Activated CD4-positive, alpha-beta T cell treated with anti-CD3 and anti-CD28 coated beads for 36 hours (primary cell): Measurements from ENCODE around the gene PLXNC1. TPM values are rescaled to one million over a fixed set of nuclear protein-coding genes. Genes with fewer than 3 reads are reported as not detected.
A peak's percentile ranks its signal among the peaks of the same experiment; 100 is the strongest.

Experiments
- ATAC-seq: fragments of 200-7000 bp; cut with Tn5 transposase; one replicate; pipeline ENCODE4 v1.10.0; 2021; ENCODE audit warnings: mild to moderate bottlenecking, moderate library complexity
- CTCF ChIA-PET: fragments of 350-600 bp; sonication (Branson Sonifier 250); formaldehyde crosslinking; loops from one replicate; lab custom pipeline; 2021; ENCODE audit warnings: antibody characterized with exemption; lab: Charles Lee
- POLR2A ChIA-PET: fragments of 350-600 bp; sonication (Branson Sonifier 250); formaldehyde crosslinking; loops from one replicate; lab custom pipeline; 2021; ENCODE audit warnings: antibody characterized with exemption, inconsistent platforms; lab: Charles Lee
- DNase-seq: peaks from one replicate; pipeline ENCODE4 v3.0.0-alpha.2; 2020
- H3K27ac Mint-ChIP-seq: one replicate; pipeline ENCODE4 v1.8.0; 2021; ENCODE audit warnings: mixed read lengths
- H3K27me3 Mint-ChIP-seq: one replicate; pipeline ENCODE4 v1.8.0; 2021; ENCODE audit warnings: mixed read lengths
- H3K36me3 Mint-ChIP-seq: one replicate; pipeline ENCODE4 v1.8.0; 2021; ENCODE audit warnings: low read depth, mixed read lengths
- H3K4me1 Mint-ChIP-seq: one replicate; pipeline ENCODE4 v1.8.0; 2021; ENCODE audit warnings: mixed read lengths
- H3K4me3 Mint-ChIP-seq: one replicate; pipeline ENCODE4 v1.8.0; 2021; ENCODE audit warnings: mild to moderate bottlenecking, moderate library complexity, mixed read lengths
- H3K9me3 Mint-ChIP-seq: one replicate; pipeline ENCODE4 v1.8.0; 2021; ENCODE audit warnings: low read depth, mixed read lengths
- intact Hi-C, 2 experiments: fragments of 100-400 bp; cut with DNase I in 1 of 2; cut with micrococcal nuclease in 1 of 2; formaldehyde crosslinking; loops; one replicate each; pipeline versions ENCODE4 v1.14.2 to v1.15.1; 2022 to 2024; cut with DNase I, micrococcal nuclease
- total RNA-seq, 2 experiments: library from RNA; stranded (reverse); gene quantifications; one replicate each; pipeline ENCODE4 v1.2.3, GENCODE V29; 2021

Gene PLXNC1
- total RNA-seq: 1 to 10 TPM; 5.3 TPM

DNA sequence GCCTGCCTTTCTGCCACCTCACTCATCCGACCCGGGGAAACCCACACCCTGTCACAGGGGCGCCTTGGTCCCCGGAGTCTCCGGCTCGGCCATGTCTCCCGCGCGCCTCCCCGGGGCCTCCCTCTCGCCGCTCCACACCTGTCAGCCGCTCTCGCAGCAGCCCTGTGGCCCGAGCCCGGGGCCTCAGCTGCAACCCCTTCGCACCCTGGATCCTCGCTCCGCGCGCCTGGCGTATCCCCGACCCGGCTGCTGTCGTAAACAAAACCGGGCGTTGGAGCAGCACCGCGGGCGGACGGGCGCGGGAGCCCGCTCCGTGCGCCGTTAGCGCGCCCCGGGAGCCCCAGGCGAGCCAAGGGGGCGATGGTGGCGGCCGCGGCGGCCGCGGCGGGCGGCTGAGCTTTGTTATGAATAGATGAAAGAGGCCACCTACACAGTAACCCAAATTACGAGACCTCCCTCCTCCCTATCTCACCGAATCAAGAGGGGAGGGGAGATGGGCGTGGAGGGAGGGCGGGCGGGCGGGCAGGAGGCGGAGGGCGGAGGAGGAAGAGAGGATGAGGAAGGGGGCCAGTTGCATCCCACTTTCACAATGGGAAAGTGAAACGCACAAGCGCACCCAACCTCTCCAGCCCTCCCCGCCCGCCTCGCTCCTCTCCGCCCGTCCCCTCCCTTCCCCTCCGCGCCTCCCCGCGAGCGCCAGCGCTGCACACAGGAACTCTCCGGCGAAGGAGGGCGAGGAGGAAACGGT lies at the start of gene PLXNC1:
PLXNC1 (plus strand) TSS at position 587 of the 748 bp plus-strand sequence. CDS start 395 bp downstream, outside the sequence.
- intact Hi-C loops: loop anchor here (1.0 to 10.0 kb wide), 12 partner anchors 59 to 837 kb away; partner anchors contain the start of gene CEP83 (in 2 of the 2)
- Mint-ChIP-seq H3K27ac (no peak within 1 kb of the TSS), H3K27me3 (peaks cover 24% of the 10 kb centered on the region), H3K9me3 (no peaks in the 10 kb centered on the region), H3K4me3 (peak within 1 kb of the TSS; percentile 77), H3K4me1 (peaks cover 17% of the 10 kb centered on the region), H3K36me3 (no peaks in the 10 kb centered on the region)
- POLR2A ChIA-PET: interaction anchor here (2.1 kb wide), 1 partner anchor 60 kb away, joined by 6 read pairs; no protein-coding TSS in a partner anchor
- CTCF ChIA-PET: interaction anchor here (0.7 to 1.3 kb wide), 4 partner anchors 14 to 311 kb away, joined by 3 to 4 read pairs (median 3); no protein-coding TSS in a partner anchor
- DNase-seq (peak; percentile 84), ATAC-seq (peak; percentile 69)

DNA sequence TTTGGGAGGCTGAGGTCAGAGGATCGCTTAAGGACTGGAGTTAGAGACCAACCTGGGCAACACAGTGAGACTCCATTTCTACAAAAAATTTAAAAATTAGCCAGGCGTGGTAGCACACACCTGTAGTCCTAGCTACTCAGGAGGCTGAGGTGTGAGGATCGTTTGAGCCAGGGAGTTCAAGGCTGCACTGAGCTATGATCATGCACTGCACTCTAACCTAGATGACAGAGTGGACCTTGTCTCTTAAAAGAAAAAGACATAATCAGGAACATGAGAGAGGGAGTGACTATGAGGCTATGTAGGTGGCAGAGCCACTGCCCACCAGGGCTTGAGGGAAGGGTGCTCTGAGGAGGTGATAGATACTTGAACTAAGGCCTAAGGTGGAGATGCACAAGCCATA lies 49.2 kb upstream of the PLXNC1 start:
- Mint-ChIP-seq H3K27me3 (peaks cover 4% of the 10 kb centered on the region), H3K36me3 (no peaks in the 10 kb centered on the region), H3K4me1 (peaks cover 30% of the 10 kb centered on the region), H3K4me3 (no peak overlapping the region), H3K9me3 (no peaks in the 10 kb centered on the region), H3K27ac (peak overlapping the region; percentile 91)
- intact Hi-C loops: no loop called here
- ATAC-seq: no peak
- no peak for DNase-seq
- POLR2A ChIA-PET: no interaction called here
- CTCF ChIA-PET: interaction anchor here (0.6 to 6.3 kb wide), 10 partner anchors 9 to 594 kb away, joined by 3 to 175 read pairs (median 32); no protein-coding TSS in a partner anchor

DNA sequence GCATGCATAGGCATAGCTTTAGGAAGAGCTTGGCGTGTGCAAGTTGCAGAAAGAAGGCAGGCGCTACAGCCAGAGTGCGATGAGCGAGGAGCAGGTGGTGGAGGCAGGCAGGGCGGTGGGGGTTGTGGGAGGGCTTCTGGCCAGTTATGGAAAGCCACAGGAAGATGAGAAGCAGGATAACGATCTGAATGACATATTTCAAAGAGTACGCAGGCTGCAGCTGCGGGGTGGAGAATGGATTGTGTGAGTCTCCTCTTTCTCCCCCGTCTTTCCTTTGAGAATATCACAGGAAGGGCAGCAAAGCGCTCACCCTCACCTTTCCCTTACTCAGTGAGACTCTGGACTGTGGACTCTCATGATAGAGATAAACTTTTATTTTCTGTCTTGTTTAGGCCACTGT lies 48.7 kb upstream of the PLXNC1 start:
- Mint-ChIP-seq H3K4me1 (peaks cover 30% of the 10 kb centered on the region), H3K27me3 (peaks cover 5% of the 10 kb centered on the region), H3K36me3 (no peaks in the 10 kb centered on the region), H3K4me3 (no peak overlapping the region), H3K9me3 (no peaks in the 10 kb centered on the region), H3K27ac (peak overlapping the region; percentile 91)
- ChIA-PET POLR2A (no interaction called here), CTCF (interaction anchor here (0.6 to 6.3 kb wide), 12 partner anchors 10 to 594 kb away, joined by 3 to 175 read pairs (median 24); no protein-coding TSS in a partner anchor)
- intact Hi-C loops: loop anchor here (1.0 to 10.0 kb wide), 6 partner anchors 422 to 1312 kb away; partner anchors contain the start of genes CRADD (in 2 of the 2) and UBE2N (in 1 of the 2)
- no peak for DNase-seq
- no peak for ATAC-seq

DNA sequence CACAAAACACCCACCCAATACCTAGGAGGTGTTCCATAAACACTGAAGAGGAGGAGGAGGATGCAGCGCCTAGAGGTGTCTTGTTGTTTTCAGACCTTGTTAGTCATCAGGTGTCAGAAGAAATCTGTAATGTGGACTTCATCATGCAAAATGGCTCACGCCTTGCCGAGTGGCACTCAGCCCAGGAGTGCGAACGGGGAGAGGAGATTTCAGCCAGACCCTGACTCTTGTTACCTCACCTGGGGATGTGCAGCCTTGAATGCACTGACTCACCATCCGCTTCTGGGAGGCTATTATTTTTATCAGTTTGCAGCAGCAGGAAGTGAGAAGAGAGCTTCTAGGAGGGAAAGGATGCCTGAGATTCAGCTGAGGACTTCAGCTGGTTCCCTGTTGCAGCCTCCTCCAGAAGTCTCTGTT lies 48.2 kb upstream of the PLXNC1 start:
- intact Hi-C loops: loop anchor here (1.0 to 10.0 kb wide), 6 partner anchors 423 to 1313 kb away; partner anchors contain the start of genes CRADD (in 2 of the 2) and UBE2N (in 1 of the 2)
- H3K36me3 Mint-ChIP-seq: no peaks in the 10 kb centered on the region
- DNase-seq: peak; percentile 75
- POLR2A ChIA-PET: no interaction called here
- peaks cover 5% of the 10 kb centered on the region for H3K27me3 Mint-ChIP-seq
- peak overlapping the region; percentile 91 for H3K27ac Mint-ChIP-seq
- H3K4me1 Mint-ChIP-seq: peaks cover 30% of the 10 kb centered on the region
- no peaks in the 10 kb centered on the region for H3K9me3 Mint-ChIP-seq
- peak; percentile 64 for ATAC-seq
- H3K4me3 Mint-ChIP-seq: peak overlapping the region; percentile 76
- CTCF ChIA-PET: interaction anchor here (0.7 to 6.3 kb wide), 31 partner anchors 10 to 1111 kb away, joined by 3 to 175 read pairs (median 5); partner anchors contain the start of gene CRADD

DNA sequence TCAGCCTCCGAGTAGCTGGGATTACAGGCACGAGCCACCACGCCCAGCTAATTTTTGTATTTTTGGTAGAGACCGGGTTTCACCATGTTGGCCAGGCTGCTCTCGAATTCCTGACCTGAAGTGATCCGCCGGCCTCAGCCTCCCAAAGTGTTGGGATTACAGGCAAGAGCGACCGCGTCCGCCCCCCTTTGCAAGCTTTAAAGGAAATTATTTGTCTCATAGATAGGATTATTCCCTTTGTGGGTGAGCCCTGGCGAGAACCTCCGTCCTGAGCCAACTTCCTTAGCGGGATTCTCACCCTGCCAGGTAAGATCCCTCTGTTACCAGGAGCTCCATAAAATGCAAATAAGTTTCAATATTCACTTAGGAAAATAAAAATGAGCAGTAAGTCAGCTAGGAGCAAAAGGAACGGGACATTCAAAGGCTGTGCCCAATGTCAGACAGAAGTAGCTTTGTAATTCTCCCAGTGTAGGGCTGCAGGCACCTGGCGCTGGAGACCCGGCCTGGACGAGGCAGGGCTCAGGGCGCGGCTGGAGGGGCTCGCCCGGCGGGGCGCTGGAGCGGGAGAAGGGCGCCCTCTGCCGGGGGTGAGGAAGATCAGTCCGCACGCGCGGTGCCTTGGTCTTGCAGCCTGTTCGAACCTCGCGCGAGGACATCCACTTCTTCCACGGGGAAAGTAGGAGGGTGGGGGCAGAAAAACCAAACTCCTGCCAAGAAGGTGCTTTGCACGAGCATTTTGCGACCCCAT lies 47.2 kb upstream of the PLXNC1 start:
- POLR2A ChIA-PET: interaction anchor here (0.6 kb wide), 2 partner anchors 331 to 425 kb away, joined by 3 read pairs; no protein-coding TSS in a partner anchor
- Mint-ChIP-seq H3K4me3 (peak overlapping the region; percentile 76), H3K4me1 (peaks cover 30% of the 10 kb centered on the region), H3K27me3 (peaks cover 5% of the 10 kb centered on the region), H3K9me3 (no peaks in the 10 kb centered on the region), H3K27ac (peak overlapping the region; percentile 75), H3K36me3 (no peaks in the 10 kb centered on the region)
- CTCF ChIA-PET: interaction anchor here (0.6 to 6.3 kb wide), 86 partner anchors 10 to 1174 kb away, joined by 3 to 175 read pairs (median 5); partner anchors contain the start of genes CRADD, MRPL42 and SOCS2
- intact Hi-C loops: loop anchor here (1.0 to 10.0 kb wide), 10 partner anchors 87 to 1314 kb away; partner anchors contain the start of genes CRADD (in 2 of the 2), MRPL42 (in 1 of the 2) and UBE2N (in 1 of the 2)
- DNase-seq (peak; percentile 90), ATAC-seq (peak; percentile 70)

DNA sequence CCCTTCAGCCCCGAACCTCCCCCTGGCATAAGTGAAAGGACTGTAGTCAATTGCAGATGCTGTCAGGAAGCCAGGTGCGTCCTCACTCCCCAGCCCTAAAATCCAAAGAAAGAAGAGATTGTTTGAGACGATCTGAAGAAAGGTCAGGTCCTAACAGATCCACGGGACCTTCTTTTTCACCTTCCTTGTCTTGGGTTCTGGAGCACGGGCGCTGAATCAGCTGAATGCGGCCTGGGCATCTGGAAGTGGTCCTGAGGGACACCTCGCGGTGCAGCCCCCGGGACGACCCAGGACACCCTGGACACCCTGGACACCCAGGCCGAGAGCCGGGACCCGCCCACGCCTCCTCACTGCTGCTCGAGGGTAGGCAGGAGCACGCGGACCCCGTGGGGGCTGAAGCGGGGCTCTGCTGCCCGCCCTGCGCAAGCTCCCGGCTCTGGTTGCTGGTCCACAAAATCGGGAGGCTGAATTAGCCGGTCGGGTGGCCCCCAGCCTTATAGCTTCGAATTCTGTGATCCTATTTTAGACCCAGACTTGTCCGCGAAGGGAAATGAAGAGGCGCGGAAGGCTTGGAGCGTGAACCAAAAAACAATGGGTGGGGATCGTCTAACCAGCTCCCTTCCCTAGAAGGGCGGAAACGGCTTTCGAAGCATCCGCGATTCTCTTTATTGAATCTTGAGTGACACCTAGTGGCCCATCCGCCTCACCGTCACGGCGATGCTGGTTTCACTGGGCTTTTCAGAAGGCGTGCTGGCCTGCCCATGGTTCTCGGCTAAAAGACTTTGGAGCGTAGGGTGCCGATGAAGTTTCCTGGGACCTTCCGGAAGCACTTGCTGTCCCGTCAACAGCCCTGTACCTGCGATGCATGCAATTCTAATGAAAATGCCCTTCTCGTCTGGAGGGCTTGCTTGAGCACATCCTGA lies 46.4 kb upstream of the PLXNC1 start:
- ChIA-PET CTCF (interaction anchor here (0.6 to 6.3 kb wide), 122 partner anchors 8 to 1333 kb away, joined by 3 to 175 read pairs (median 4); partner anchors contain the start of genes CRADD, MRPL42, SOCS2 and UBE2N), POLR2A (interaction anchor here (0.6 to 1.4 kb wide), 3 partner anchors 322 to 599 kb away, joined by 3 to 7 read pairs (median 4); no protein-coding TSS in a partner anchor)
- ATAC-seq (peak; percentile 77), DNase-seq (peak; percentile 91)
- H3K4me1 Mint-ChIP-seq: peaks cover 30% of the 10 kb centered on the region
- H3K27me3 Mint-ChIP-seq: peaks cover 5% of the 10 kb centered on the region
- no peaks in the 10 kb centered on the region for H3K36me3 Mint-ChIP-seq
- H3K9me3 Mint-ChIP-seq: no peaks in the 10 kb centered on the region
- H3K4me3 Mint-ChIP-seq: peak overlapping the region; percentile 76
- H3K27ac Mint-ChIP-seq: peak overlapping the region; percentile 62
- intact Hi-C loops: loop anchor here (1.0 to 10.0 kb wide), 16 partner anchors 88 to 1317 kb away; partner anchors contain the start of genes CRADD (in 1 of the 2), MRPL42 (in 1 of the 2) and UBE2N (in 1 of the 2)

DNA sequence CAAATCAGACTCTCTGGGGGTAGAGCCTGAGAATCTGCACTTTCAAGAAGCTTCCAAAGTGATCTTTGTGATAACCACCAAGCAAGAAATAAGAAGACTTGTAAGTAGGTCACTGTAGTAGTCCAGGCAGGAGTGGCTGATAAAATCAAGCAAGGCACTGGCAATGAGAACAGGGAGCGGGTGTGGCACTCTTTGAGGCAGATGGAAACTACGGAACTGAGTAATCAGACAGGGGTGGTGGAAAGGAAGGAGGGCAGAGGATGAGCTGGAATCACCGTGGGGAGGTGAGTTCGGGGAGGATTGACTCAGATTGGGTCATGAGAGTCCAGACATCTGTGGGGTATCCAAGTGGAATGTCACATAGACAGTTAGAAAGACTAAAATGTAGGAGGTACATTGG lies 44.4 kb upstream of the PLXNC1 start:
- ChIA-PET POLR2A (interaction anchor here (0.6 kb wide), 1 partner anchor 14 kb away, joined by 3 read pairs; no protein-coding TSS in a partner anchor), CTCF (interaction anchor here (0.7 to 6.3 kb wide), 10 partner anchors 8 to 609 kb away, joined by 3 to 175 read pairs (median 15); no protein-coding TSS in a partner anchor)
- peaks cover 33% of the 10 kb centered on the region for H3K4me1 Mint-ChIP-seq
- H3K4me3 Mint-ChIP-seq: no peak overlapping the region
- DNase-seq (no peak), ATAC-seq (no peak)
- intact Hi-C loops: loop anchor here (2.0 to 10.0 kb wide), 5 partner anchors 601 to 1317 kb away; partner anchors contain the start of gene UBE2N (in 1 of the 2)
- H3K27me3 Mint-ChIP-seq: peaks cover 5% of the 10 kb centered on the region
- no peak overlapping the region for H3K27ac Mint-ChIP-seq
- no peaks in the 10 kb centered on the region for H3K9me3 Mint-ChIP-seq
- H3K36me3 Mint-ChIP-seq: no peaks in the 10 kb centered on the region

DNA sequence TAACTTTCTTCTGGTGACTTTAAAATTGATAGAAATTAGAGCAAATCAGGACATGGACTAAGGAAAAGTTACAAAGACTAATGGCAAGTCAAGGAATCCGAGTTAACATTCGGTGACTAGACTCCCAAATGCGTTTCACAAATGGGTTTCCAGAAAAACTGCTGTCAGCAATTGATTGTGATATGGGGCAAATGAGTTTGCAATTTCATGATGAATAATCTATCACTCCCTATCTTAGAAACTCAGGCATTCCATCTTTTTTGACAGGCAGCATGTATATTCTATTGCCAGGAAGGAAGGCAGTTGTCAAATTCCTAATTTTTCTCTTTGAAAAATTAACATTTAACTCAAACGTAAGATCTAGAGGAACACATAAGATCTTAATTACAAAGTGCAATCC lies 40.5 kb upstream of the PLXNC1 start:
- Mint-ChIP-seq H3K27ac (no peak overlapping the region), H3K27me3 (peaks cover 6% of the 10 kb centered on the region), H3K36me3 (no peaks in the 10 kb centered on the region), H3K4me3 (no peak overlapping the region), H3K4me1 (peaks cover 13% of the 10 kb centered on the region), H3K9me3 (no peaks in the 10 kb centered on the region)
- DNase-seq (no peak), ATAC-seq (no peak)
- ChIA-PET CTCF (interaction anchor here (1.7 kb wide), 1 partner anchor 605 kb away, joined by 8 read pairs; no protein-coding TSS in a partner anchor), POLR2A (no interaction called here)
- intact Hi-C loops: loop anchor here in 1 of 2 experiments (10.0 kb wide), 1 partner anchor 1013 kb away; no protein-coding TSS in a partner anchor

DNA sequence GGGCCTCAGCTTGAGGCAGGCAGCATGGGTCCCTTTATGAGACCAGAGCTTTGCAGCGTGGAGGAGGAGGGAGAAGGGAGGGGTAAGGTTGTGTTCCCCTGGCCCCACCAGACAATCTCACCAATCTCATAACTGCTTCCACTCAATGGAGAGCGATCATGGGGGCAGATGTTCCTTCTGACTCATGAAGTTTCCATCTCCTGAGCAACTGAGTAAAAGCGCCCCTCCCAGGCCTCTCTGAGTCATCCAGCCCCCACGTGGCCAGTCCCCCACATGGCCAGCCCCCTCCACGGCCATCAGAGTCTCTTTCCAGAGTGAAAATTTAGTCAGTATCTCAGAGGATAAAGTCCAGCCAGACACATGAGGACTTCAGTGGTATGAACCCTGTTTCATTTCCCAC lies 39.2 kb upstream of the PLXNC1 start:
- Mint-ChIP-seq H3K4me3 (no peak overlapping the region), H3K9me3 (no peaks in the 10 kb centered on the region), H3K36me3 (no peaks in the 10 kb centered on the region), H3K27ac (peak overlapping the region; percentile 53), H3K27me3 (peaks cover 3% of the 10 kb centered on the region), H3K4me1 (peaks cover 13% of the 10 kb centered on the region)
- CTCF ChIA-PET: no interaction called here
- intact Hi-C loops: loop anchor here in 1 of 2 experiments (10.0 kb wide), 1 partner anchor 1014 kb away; no protein-coding TSS in a partner anchor
- POLR2A ChIA-PET: no interaction called here
- ATAC-seq: peak; percentile 96
- DNase-seq: peak; percentile 71
